ENCODE data around the gene PCDHA10. TPM values are rescaled to one million over a fixed set of nuclear protein-coding genes. Genes with fewer than 3 reads are reported as not detected.
A peak's percentile ranks its signal among the peaks of the same experiment; 100 is the strongest.
"Not testable (repeated sequence)": the region's sequence is repeated elsewhere in the genome, so short reads cannot be mapped to it uniquely, and the experiment has no call there.

The PCDHA10 gene, protein sequence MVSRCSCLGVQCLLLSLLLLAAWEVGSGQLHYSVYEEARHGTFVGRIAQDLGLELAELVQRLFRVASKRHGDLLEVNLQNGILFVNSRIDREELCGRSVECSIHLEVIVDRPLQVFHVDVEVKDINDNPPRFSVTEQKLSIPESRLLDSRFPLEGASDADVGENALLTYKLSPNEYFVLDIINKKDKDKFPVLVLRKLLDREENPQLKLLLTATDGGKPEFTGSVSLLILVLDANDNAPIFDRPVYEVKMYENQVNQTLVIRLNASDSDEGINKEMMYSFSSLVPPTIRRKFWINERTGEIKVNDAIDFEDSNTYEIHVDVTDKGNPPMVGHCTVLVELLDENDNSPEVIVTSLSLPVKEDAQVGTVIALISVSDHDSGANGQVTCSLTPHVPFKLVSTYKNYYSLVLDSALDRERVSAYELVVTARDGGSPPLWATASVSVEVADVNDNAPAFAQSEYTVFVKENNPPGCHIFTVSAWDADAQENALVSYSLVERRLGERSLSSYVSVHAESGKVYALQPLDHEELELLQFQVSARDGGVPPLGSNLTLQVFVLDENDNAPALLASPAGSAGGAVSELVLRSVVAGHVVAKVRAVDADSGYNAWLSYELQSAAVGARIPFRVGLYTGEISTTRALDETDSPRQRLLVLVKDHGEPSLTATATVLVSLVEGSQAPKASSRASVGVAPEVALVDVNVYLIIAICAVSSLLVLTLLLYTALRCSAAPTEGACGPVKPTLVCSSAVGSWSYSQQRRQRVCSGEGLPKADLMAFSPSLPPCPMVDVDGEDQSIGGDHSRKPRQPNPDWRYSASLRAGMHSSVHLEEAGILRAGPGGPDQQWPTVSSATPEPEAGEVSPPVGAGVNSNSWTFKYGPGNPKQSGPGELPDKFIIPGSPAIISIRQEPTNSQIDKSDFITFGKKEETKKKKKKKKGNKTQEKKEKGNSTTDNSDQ
- 0.15 TPM for total RNA-seq
- long read RNA-seq, result 0 reads

- ATAC-seq (no peak), DNase-seq (no peak)
- intact Hi-C loops (cut with micrococcal nuclease), result no loop called here
These were observed at the start of gene PCDHA10 for GRCh38 chr5:140855772-140856674. TSS of gene PCDHA10 (plus strand) at chr5:140855897. CDS start at chr5:140856049, 152 bp downstream.

DNA sequence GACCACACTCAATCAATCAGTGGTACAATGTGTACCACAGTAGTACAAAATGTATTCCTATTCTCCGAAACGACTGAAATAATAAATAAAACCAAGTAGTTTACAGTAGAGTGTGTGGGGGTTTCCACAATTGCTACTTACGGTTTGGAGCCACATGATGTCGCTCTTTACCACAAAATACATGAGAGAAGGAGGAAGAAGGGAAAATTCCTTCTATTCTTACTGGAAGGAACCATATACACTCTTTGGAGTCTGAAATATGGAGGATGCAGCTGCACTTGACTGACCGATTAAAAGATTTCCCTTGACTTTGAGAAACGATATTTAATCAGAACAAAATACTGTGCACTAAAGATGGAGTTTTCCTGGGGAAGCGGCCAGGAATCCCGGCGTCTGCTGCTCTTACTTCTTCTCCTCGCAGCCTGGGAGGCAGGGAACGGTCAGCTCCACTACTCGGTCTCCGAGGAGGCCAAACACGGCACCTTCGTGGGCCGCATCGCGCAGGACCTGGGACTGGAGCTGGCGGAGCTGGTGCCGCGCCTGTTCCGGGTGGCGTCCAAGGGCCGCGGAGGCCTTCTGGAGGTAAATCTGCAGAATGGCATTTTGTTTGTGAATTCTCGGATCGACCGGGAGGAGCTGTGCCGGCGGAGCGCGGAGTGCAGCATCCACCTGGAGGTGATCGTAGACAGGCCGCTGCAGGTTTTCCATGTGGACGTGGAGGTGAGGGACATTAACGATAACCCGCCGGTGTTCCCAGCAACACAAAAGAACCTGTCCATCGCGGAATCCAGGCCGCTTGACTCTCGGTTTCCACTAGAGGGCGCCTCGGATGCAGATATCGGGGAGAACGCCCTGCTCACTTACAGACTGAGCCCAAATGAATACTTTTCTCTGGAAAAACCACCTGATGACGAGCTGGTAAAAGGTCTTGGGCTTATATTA, 48.6 kb upstream of the PCDHA10 start, which contains the start of gene PCDHA4:
PCDHA4 (plus strand) TSS at position 235 of the 942 bp plus-strand sequence.
- peak; percentile 42 for ATAC-seq
- intact Hi-C loops (cut with micrococcal nuclease), result no loop called here
- peak; percentile 37 for DNase-seq

GRCh38 chr5:140808241-140808888, 47.3 kb upstream of the PCDHA10 start:
- intact Hi-C loops (cut with micrococcal nuclease); DNase-seq; ATAC-seq: not testable (repeated sequence)

DNA sequence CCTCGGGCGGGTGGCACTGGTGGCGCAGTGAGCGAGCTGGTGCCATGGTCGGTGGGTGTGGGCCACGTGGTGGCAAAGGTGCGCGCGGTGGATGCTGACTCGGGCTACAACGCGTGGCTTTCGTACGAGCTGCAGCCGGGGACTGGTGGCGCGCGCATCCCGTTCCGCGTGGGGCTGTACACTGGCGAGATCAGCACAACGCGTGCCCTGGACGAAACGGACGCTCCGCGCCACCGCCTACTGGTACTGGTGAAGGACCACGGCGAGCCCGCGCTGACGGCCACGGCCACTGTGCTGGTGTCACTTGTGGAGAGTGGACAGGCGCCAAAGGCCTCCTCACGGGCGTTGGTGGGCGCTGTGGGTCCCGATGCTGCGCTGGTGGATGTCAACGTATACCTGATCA, 46.8 kb upstream of the PCDHA10 start:
- DNase-seq (no peak), ATAC-seq (no peak)
- intact Hi-C loops (cut with micrococcal nuclease), result no loop called here

GRCh38 chr5:140821375-140822280, 34.1 kb upstream of the PCDHA10 start, which contains the start of gene PCDHA5:
TSS of gene PCDHA5 (plus strand) at chr5:140821613.
- intact Hi-C loops (cut with micrococcal nuclease), result no loop called here
- ATAC-seq, result no peak
- peak; percentile 28 for DNase-seq

DNA sequence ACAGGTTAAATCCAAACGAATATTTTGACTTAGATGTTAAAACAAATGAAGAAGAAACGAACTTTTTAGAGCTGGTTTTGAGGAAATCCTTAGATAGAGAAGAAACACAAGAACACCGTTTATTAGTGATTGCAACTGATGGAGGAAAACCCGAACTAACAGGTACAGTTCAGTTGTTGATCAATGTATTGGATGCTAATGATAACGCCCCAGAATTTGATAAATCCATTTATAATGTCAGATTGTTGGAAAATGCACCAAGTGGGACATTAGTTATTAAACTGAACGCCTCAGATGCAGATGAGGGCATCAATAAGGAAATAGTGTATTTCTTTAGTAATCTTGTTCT, 33.4 kb upstream of the PCDHA10 start:
- intact Hi-C loops (cut with micrococcal nuclease), result no loop called here
- DNase-seq, result no peak
- ATAC-seq, result no peak

DNA sequence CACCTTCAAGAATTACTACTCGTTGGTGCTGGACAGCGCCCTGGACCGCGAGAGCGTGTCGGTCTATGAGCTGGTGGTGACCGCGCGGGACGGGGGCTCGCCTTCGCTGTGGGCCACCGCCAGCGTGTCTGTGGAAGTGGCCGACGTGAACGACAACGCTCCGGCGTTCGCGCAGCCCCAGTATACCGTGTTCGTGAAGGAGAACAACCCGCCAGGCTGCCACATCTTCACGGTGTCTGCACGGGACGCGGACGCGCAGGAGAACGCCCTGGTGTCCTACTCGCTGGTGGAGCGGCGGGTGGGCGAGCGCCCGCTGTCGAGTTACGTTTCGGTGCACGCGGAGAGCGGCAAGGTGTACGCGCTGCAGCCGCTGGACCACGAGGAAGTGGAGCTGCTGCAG, 32.7 kb upstream of the PCDHA10 start:
- ATAC-seq; intact Hi-C loops (cut with micrococcal nuclease); DNase-seq: not testable (repeated sequence)

- intact Hi-C loops (cut with micrococcal nuclease), result no loop called here
- DNase-seq (peak; percentile 28), ATAC-seq (no peak)
These were observed 32.2 kb upstream of the PCDHA10 start for GRCh38 chr5:140823475-140823874.

- intact Hi-C loops (cut with micrococcal nuclease), result no loop called here
- DNase-seq (no peak), ATAC-seq (no peak)
These were observed 27.9 kb upstream of the PCDHA10 start, which contains the start of gene PCDHA6 for GRCh38 chr5:140827704-140828361. TSS of gene PCDHA6 (plus strand) at chr5:140827960. CDS start at chr5:140828092, 132 bp downstream.

GRCh38 chr5:140828362-140828737, 27.3 kb upstream of the PCDHA10 start:
- ATAC-seq (no peak), DNase-seq (no peak)
- intact Hi-C loops (cut with micrococcal nuclease), result no loop called here

GRCh38 chr5:140829511-140830501, 25.9 kb upstream of the PCDHA10 start:
- DNase-seq; ATAC-seq; intact Hi-C loops (cut with micrococcal nuclease): not testable (repeated sequence)

GRCh38 chr5:140833993-140834392, 21.7 kb upstream of the PCDHA10 start, which contains the start of gene PCDHA7:
TSS of gene PCDHA7 (plus strand) at chr5:140834269. CDS start at chr5:140834384, 115 bp downstream.
- intact Hi-C loops (cut with micrococcal nuclease), result no loop called here
- no peak for ATAC-seq
- DNase-seq, result no peak

- DNase-seq; intact Hi-C loops (cut with micrococcal nuclease); ATAC-seq: not testable (repeated sequence)
These were observed 21.2 kb upstream of the PCDHA10 start for GRCh38 chr5:140834439-140835008.

Data from left ventricle myocardium superior (tissue), 1 donor.